OCI-LY7 (cell line): ENCODE data around the gene FIS1. TPM values are rescaled to one million over a fixed set of nuclear protein-coding genes. Genes with fewer than 3 reads are reported as not detected.

Experiments
- BruUV-seq: library from RNA; stranded (reverse); fragments of 400-500 nt; replicated peaks from 2 replicates; lab custom pipeline; 2021; lab: Mats Ljungman, UMichigan
- CTCF ChIA-PET: fragments of 300-600 bp; sonication (Branson Sonifier 250); formaldehyde crosslinking; loops from one replicate; lab custom pipeline; 2022; ENCODE audit warnings: antibody characterized with exemption; ENCODE audit not compliant: unreplicated experiment; lab: Charles Lee
- POLR2A ChIA-PET: fragments of 300-600 bp; sonication (Branson Sonifier 250); formaldehyde crosslinking; loops from one replicate; lab custom pipeline; 2022; ENCODE audit warnings: antibody characterized with exemption; lab: Charles Lee
- DNase-seq: peaks from one replicate; pipeline ENCODE4 v3.0.0-alpha.2; 2015; ENCODE audit warnings: low spot score
- H2AFZ ChIP-seq: fragments of 200-600 bp; sonication (generic), shearing (Covaris generic); 2 replicates; pipeline ENCODE4 v1.6.1; 2014; ENCODE audit warnings: mild to moderate bottlenecking, antibody characterized with exemption, low read length, moderate library complexity
- H3K27ac ChIP-seq: fragments of 200-600 bp; sonication (generic); 2 replicates; pipeline ENCODE4 v1.5.1; 2014; ENCODE audit warnings: mixed run types, low read depth, mild to moderate bottlenecking, moderate library complexity, low read length, inconsistent platforms; ENCODE audit not compliant: poor library complexity, severe bottlenecking
- H3K36me3 ChIP-seq: fragments of 200-600 bp; sonication (generic); 2 replicates; pipeline ENCODE4 v1.6.1; 2014; ENCODE audit warnings: mild to moderate bottlenecking, antibody characterized with exemption, low read length, moderate library complexity, mixed read lengths; ENCODE audit not compliant: insufficient read depth
- H3K4me1 ChIP-seq: fragments of 200-600 bp; sonication (generic); 2 replicates; pipeline ENCODE4 v1.5.1; 2014; ENCODE audit warnings: mild to moderate bottlenecking, low read length; ENCODE audit not compliant: insufficient read depth, poor library complexity, severe bottlenecking
- H3K4me2 ChIP-seq: fragments of 200-600 bp; sonication (generic); 2 replicates; pipeline ENCODE4 v1.6.1; 2014; ENCODE audit warnings: mild to moderate bottlenecking, low read length
- H3K4me3 ChIP-seq: fragments of 200-600 bp; sonication (generic); 2 replicates; pipeline ENCODE4 v1.5.1; 2014; ENCODE audit warnings: mild to moderate bottlenecking, low read depth, low read length; ENCODE audit not compliant: poor library complexity, severe bottlenecking
- H3K79me2 ChIP-seq: fragments of 200-600 bp; sonication (generic); 2 replicates; pipeline ENCODE4 v1.6.1; 2016; ENCODE audit warnings: low read depth, mild to moderate bottlenecking, low read length, moderate library complexity, mixed read lengths; ENCODE audit not compliant: insufficient read depth
- H3K9me2 ChIP-seq: fragments of 200-600 bp; sonication (generic); 2 replicates; pipeline ENCODE4 v1.6.1; 2016; ENCODE audit warnings: mild to moderate bottlenecking, low read length, mixed read lengths; ENCODE audit not compliant: insufficient read depth
- H3K9me3 ChIP-seq: fragments of 200-600 bp; sonication (generic); 2 replicates; pipeline ENCODE4 v1.6.1; 2014; ENCODE audit warnings: mild to moderate bottlenecking, mixed run types, low read length, mixed read lengths
- H4K20me1 ChIP-seq: fragments of 200-600 bp; sonication (generic); 2 replicates; pipeline ENCODE4 v1.6.1; 2014; ENCODE audit warnings: mild to moderate bottlenecking, antibody characterized with exemption, low read length, moderate library complexity, mixed read lengths; ENCODE audit not compliant: insufficient read depth
- CTCF ChIP-seq: fragments of 200-600 bp; sonication (generic); conservative IDR thresholded peaks from 2 replicates; pipeline ENCODE4 v1.5.1; 2014; ENCODE audit warnings: mild to moderate bottlenecking, antibody characterized with exemption, low read length, moderate library complexity, mixed read lengths
- EZH2phosphoT487 ChIP-seq: fragments of 200-600 bp; sonication (generic); IDR thresholded peaks from 2 replicates; pipeline ENCODE4 v1.6.1; 2018; ENCODE audit warnings: low read depth, borderline replicate concordance, mild to moderate bottlenecking, mixed run types, antibody characterized with exemption, low read length, moderate library complexity, mixed read lengths
- intact Hi-C: fragments of 100-400 bp; cut with micrococcal nuclease; formaldehyde crosslinking; loops from one replicate; pipeline ENCODE4 v1.10.0; 2022; ENCODE audit not compliant: unreplicated experiment
- total RNA-seq, 2 experiments: library from RNA; depleted of rRNA in 1 of 2; stranded (reverse); fragments of >200 nt in 1 of 2; shearing (Covaris generic) in 1 of 2; gene quantifications; 2 replicates each; pipeline ENCODE4 v1.2.3, GENCODE V29; 2014 to 2022

The FIS1 gene
- total RNA-seq, 2 experiments from 2014 or later, result 92.7 to 102 TPM

- Histone ChIP-seq H3K9me2 (no peaks in the 10 kb centered on the region), H3K27ac (no peak overlapping the region), H3K4me2 (no peak overlapping the region), H2AFZ (no peak overlapping the region), H3K36me3 (no peaks in the 10 kb centered on the region), H3K4me1 (peaks cover 1% of the 10 kb centered on the region), H4K20me1 (no peaks in the 10 kb centered on the region), H3K9me3 (no peaks in the 10 kb centered on the region), H3K79me2 (no peaks in the 10 kb centered on the region), H3K4me3 (no peak overlapping the region)
- ChIA-PET CTCF (no interaction called here), POLR2A (no interaction called here)
- TF ChIP-seq CTCF (no peak), EZH2phosphoT487 (no peak)
- no TSS peak for BruUV-seq
- intact Hi-C loops, result no loop called here
- DNase-seq, result no peak
These were observed 33.4 kb downstream of the FIS1 start for GRCh38 chr7:101211501-101211900.

- H3K4me2 ChIP-seq, result no peak overlapping the region
- H3K36me3 ChIP-seq, result no peaks in the 10 kb centered on the region
- no peaks in the 10 kb centered on the region for H3K79me2 ChIP-seq
- DNase-seq, result no peak
- no peaks in the 10 kb centered on the region for H3K9me3 ChIP-seq
- POLR2A ChIA-PET, result no interaction called here
- intact Hi-C loops, result no loop called here
- H3K27ac ChIP-seq, result no peak overlapping the region
- no peaks in the 10 kb centered on the region for H3K4me1 ChIP-seq
- BruUV-seq, result no TSS peak
- CTCF ChIA-PET, result no interaction called here
- no peaks in the 10 kb centered on the region for H3K9me2 ChIP-seq
- no peak overlapping the region for H3K4me3 ChIP-seq
- H4K20me1 ChIP-seq, result no peaks in the 10 kb centered on the region
- no peak overlapping the region for H2AFZ ChIP-seq
- TF ChIP-seq EZH2phosphoT487 (no peak), CTCF (no peak)
These were observed 34.7 kb downstream of the FIS1 start for GRCh38 chr7:101210143-101210542.

- no peak overlapping the region for H3K4me3 ChIP-seq
- H3K4me1 ChIP-seq, result no peaks in the 10 kb centered on the region
- intact Hi-C loops, result no loop called here
- no peak for DNase-seq
- no peaks in the 10 kb centered on the region for H4K20me1 ChIP-seq
- TF ChIP-seq CTCF, result no peak
- H3K36me3 ChIP-seq, result no peaks in the 10 kb centered on the region
- no peak overlapping the region for H3K4me2 ChIP-seq
- no peaks in the 10 kb centered on the region for H3K9me2 ChIP-seq
- ChIA-PET CTCF (no interaction called here), POLR2A (no interaction called here)
- H3K79me2 ChIP-seq, result no peaks in the 10 kb centered on the region
- no peak overlapping the region for H3K27ac ChIP-seq
- no TSS peak for BruUV-seq
- H2AFZ ChIP-seq, result no peak overlapping the region
- H3K9me3 ChIP-seq, result no peaks in the 10 kb centered on the region
These were observed 36.1 kb downstream of the FIS1 start for GRCh38 chr7:101208794-101209193.
